Heart right ventricle (tissue), 16 donors: ENCODE data around the gene GMFB. TPM values are rescaled to one million over a fixed set of nuclear protein-coding genes. Genes with fewer than 3 reads are reported as not detected.
"Not testable (repeated sequence)": the region's sequence is repeated elsewhere in the genome, so short reads cannot be mapped to it uniquely, and the experiment has no call there.

Source experiments
- ATAC-seq, 8 donors: fragments of 200-7000 bp; cut with Tn5 transposase; one replicate each; pipeline ENCODE4 v1.9.1; 2020; ENCODE audit warnings: mild to moderate bottlenecking in 8 of 8, moderate library complexity in 8 of 8, moderate number of reproducible peaks in 1 of 8
- DNase-seq, 2 donors: peaks; one replicate each; pipeline ENCODE4 v3.0.0-alpha.2; 2020
- H3K27ac ChIP-seq, 10 donors: fragments of 200-600 bp; sonication (generic) in 2 of 10; one replicate each; pipeline versions ENCODE4 v1.5.0 to v1.8.0; 2020 to 2022; ENCODE audit warnings: mild to moderate bottlenecking in 3 of 10
- H3K27me3 ChIP-seq, 7 donors: fragments of 200-600 bp; one replicate each; pipeline ENCODE4 v1.8.0; 2021 to 2022; ENCODE audit warnings: mild to moderate bottlenecking in 2 of 7
- H3K36me3 ChIP-seq, 9 donors: fragments of 200-600 bp; sonication (generic) in 1 of 9; one replicate each; pipeline versions ENCODE4 v1.5.0 to v1.8.0; 2020 to 2022; ENCODE audit warnings: mild to moderate bottlenecking in 2 of 9
- H3K4me1 ChIP-seq, 9 donors: fragments of 200-600 bp; sonication (generic) in 1 of 9; one replicate each; pipeline versions ENCODE4 v1.5.0 to v1.8.0; 2020 to 2022; ENCODE audit warnings: mild to moderate bottlenecking in 4 of 9
- H3K4me3 ChIP-seq, 10 donors: fragments of 200-600 bp; sonication (generic) in 2 of 10; one replicate each; pipeline versions ENCODE4 v1.5.0 to v1.8.0; 2020 to 2022; ENCODE audit warnings: mild to moderate bottlenecking in 7 of 10, moderate library complexity in 2 of 10
- H3K9me3 ChIP-seq, 11 donors: fragments of 200-600 bp in 10 of 11; sonication (generic) in 2 of 11; one replicate each; pipeline versions ENCODE4 v1.5.0 to v1.8.0; 2013 to 2022; ENCODE audit warnings: mild to moderate bottlenecking in 2 of 11, control low read depth in 1 of 11, moderate library complexity in 1 of 11
- WGBS, 2 donors: extraction: QIAGEN DNeasy Blood & Tissue Kit; methylation state at CpG; one replicate each; pipeline ENCODE4 v1.1.7; 2013; ENCODE audit warnings: inconsistent platforms in 1 of 2; 5-methylcytosine and 5-hydroxymethylcytosine counted together
- intact Hi-C, 10 donors: fragments of 100-400 bp; cut with DNase I; formaldehyde crosslinking; loops; one replicate each; pipeline versions ENCODE4 v1.11.1 to v1.14.2; 2022
- polyA plus RNA-seq, 2 donors: library from polyadenylated mRNA; stranded (reverse); fragments of 200-250 nt; gene quantifications; one replicate each; pipeline ENCODE4 v1.2.3, GENCODE V29; 2013
- total RNA-seq, 10 donors: library from RNA; stranded (reverse); fragmentation: NEBNext Ultra II Directional in 3 of 10; extraction: Animal tissue kit (Norgen Biotek cat#: 25700) in 3 of 10; gene quantifications; one replicate each; pipeline versions ENCODE4 v1.2.1 to v1.2.4, GENCODE V29; 2021 to 2023
- TF ChIP-seq, protein P1 (sequence below), 9 donors: fragments of 200-600 bp; sonication (generic) in 2 of 9; IDR thresholded peaks; one replicate each; pipeline versions ENCODE4 v1.5.0 to v1.8.0; 2021 to 2022; ENCODE audit warnings: antibody characterized with exemption in 9 of 9, mild to moderate bottlenecking in 5 of 9, moderate library complexity in 1 of 9
- donor health status: Arrhythmogenic right ventricular cardiomyopathy.
- donor health status: ischemic (EF 13 %, LVEDD 7.1; RV severe dilation, severe dysfunction).
- donor health status: healthy with polysubstance abuse.
- donor health status: DM: no; HTN: yes; CAD: no.
- donor health status: DM: no; HTN: no; CAD: no.
- donor health status: ischemic (EF 25% LVEDD 6.9; RV normal size, moderate dysfunction).
- donor health status: ischemic (EF 25% LVEDD 5.7; RV mildly dilated, moderate dysfunction).
- donor health status: healthy.
- donor health status: DM: yes; HTN: yes; CAD: no.
- donor health status: Ischemic cardiomyopathy.
- donor health status: ischemic (EF 35%, LVEDD 5.7; RV mildly dilated, moderate dysfunction).
- donor health status: nonischemic (EF 11% LVEDD 7.7; RV severe dilation, severe dysfunction).
- donor health status: DM: yes; HTN: yes; CAD: no.
- donor health status: PGD.
- donor health status: ischemic (EF 29% LVEDD 5.4; RV normal size, mild dysfunction).
- donor health status: nonischemic (EF 23%, LVEDD 6.1; RV moderate dilation, normal function).

The GMFB gene
- total and polyA plus RNA-seq, 12 donors = 9.1 to 30.5 (median 19.6) TPM

GRCh38 chr14:54443981-54444380, 44.8 kb downstream of the GMFB start:
- Histone ChIP-seq H3K9me3 (no peaks in the 10 kb centered on the region), H3K27me3 (no peaks in the 10 kb centered on the region), H3K4me3 (no peak overlapping the region), H3K27ac (no peak overlapping the region), H3K4me1 (peaks cover 0 to 44% (median 16%) of the 10 kb centered on the region in 9 donors), H3K36me3 (no peaks in the 10 kb centered on the region)
- DNase-seq = no peak
- no peak for ATAC-seq
- TF ChIP-seq, protein P1, sequence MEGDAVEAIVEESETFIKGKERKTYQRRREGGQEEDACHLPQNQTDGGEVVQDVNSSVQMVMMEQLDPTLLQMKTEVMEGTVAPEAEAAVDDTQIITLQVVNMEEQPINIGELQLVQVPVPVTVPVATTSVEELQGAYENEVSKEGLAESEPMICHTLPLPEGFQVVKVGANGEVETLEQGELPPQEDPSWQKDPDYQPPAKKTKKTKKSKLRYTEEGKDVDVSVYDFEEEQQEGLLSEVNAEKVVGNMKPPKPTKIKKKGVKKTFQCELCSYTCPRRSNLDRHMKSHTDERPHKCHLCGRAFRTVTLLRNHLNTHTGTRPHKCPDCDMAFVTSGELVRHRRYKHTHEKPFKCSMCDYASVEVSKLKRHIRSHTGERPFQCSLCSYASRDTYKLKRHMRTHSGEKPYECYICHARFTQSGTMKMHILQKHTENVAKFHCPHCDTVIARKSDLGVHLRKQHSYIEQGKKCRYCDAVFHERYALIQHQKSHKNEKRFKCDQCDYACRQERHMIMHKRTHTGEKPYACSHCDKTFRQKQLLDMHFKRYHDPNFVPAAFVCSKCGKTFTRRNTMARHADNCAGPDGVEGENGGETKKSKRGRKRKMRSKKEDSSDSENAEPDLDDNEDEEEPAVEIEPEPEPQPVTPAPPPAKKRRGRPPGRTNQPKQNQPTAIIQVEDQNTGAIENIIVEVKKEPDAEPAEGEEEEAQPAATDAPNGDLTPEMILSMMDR (IDR thresholded peaks at IDR 0.05) = no peak
- intact Hi-C loops = loop anchor here in 3 of 10 donors (5.0 kb wide), 1 partner anchor 43 kb away; the partner anchor contains the start of gene GMFB (in 3 of the 3)
- 95 to 96% methylated on average over 18 of the region's 18 CpGs for whole genome bisulfite sequencing, 2 donors

GRCh38 chr14:54442961-54443360, 45.8 kb downstream of the GMFB start:
- not testable (repeated sequence) for H3K4me3 ChIP-seq, ATAC-seq, H3K9me3 ChIP-seq, H3K36me3 ChIP-seq, DNase-seq, H3K27me3 ChIP-seq, H3K27ac ChIP-seq
- peaks cover 0 to 50% (median 17%) of the 10 kb centered on the region in 9 donors for H3K4me1 ChIP-seq
- WGBS, 2 donors = 96 to 98% methylated on average over 15 to 16 of the region's 23 CpGs
- intact Hi-C loops = loop anchor here in 3 of 10 donors (5.0 kb wide), 1 partner anchor 44 kb away; the partner anchor contains the start of gene GMFB (in 3 of the 3)

GRCh38 chr14:54440873-54441868, 47.6 kb downstream of the GMFB start, which contains the start of gene CNIH1:
TSS of gene CNIH1 (minus strand) at chr14:54441374. CDS start at chr14:54441327, 47 bp downstream.
- DNase-seq (peak; percentile 92 to 93), ATAC-seq (peak; percentile 98 to 99 (median 99))
- intact Hi-C loops = loop anchor here in 3 of 10 donors (5.0 kb wide), 1 partner anchor 46 kb away; the partner anchor contains the start of gene GMFB (in 3 of the 3)
- Histone ChIP-seq H3K4me1 (peaks cover 0 to 54% (median 25%) of the 10 kb centered on the region in 9 donors), H3K36me3 (no peaks in the 10 kb centered on the region), H3K4me3 (peak within 1 kb of the TSS; percentile 45 to 82 (median 63)), H3K9me3 (no peaks in the 10 kb centered on the region), H3K27ac (peak within 1 kb of the TSS; percentile 78 to 97 (median 90)), H3K27me3 (no peaks in the 10 kb centered on the region)
- 1% methylated on average over 89 to 100 of the region's 100 CpGs for WGBS, 2 donors
- TF ChIP-seq, protein P1 (IDR thresholded peaks at IDR 0.05) = peak; percentile 90 to 99 (median 95)

GRCh38 chr14:54440476-54440872, 48.3 kb downstream of the GMFB start:
- TF ChIP-seq, protein P1 (IDR thresholded peaks at IDR 0.05) = no peak
- ATAC-seq = no peak
- Histone ChIP-seq H3K4me1 (peaks cover 0 to 54% (median 31%) of the 10 kb centered on the region in 9 donors), H3K27me3 (no peaks in the 10 kb centered on the region), H3K36me3 (peaks cover 0 to 3% (median 0%) of the 10 kb centered on the region in 9 donors), H3K9me3 (no peaks in the 10 kb centered on the region), H3K27ac (peak overlapping the region; percentile 78 to 97 (median 90)), H3K4me3 (peak overlapping the region; percentile 45 to 82 (median 63))
- no peak for DNase-seq
- 2 to 4% methylated on average over 5 of the region's 5 CpGs for WGBS, 2 donors
- intact Hi-C loops = loop anchor here in 3 of 10 donors (5.0 kb wide), 1 partner anchor 47 kb away; the partner anchor contains the start of gene GMFB (in 3 of the 3)
